ENCODE results near the gene ZNF827. TPM values are rescaled to one million over a fixed set of nuclear protein-coding genes. Genes with fewer than 3 reads are reported as not detected.

Gene ZNF827
- total RNA-seq, 4 donors from 2014 or later, result 23.9 to 52.3 (median 29.3) TPM

- TF ChIP-seq POLR2A (IDR thresholded peaks at IDR 0.05), result no peak
- TF ChIP-seq CTCF (IDR thresholded peaks at IDR 0.05), result no peak
- Histone ChIP-seq H3K27me3 (no peaks in the 10 kb centered on the region), H3K36me3 (no peaks in the 10 kb centered on the region), H3K9me3 (no peaks in the 10 kb centered on the region), H3K4me3 (replicated peaks in 1 of 3) (no peak overlapping the region), H3K4me1 (peaks cover 0 to 3% of the 10 kb centered on the region in 2 donors), H3K27ac (no peak overlapping the region)
- intact Hi-C loops (cut with DNase I), result no loop called here
- DNase-seq, result no peak
- 86 to 88% methylated on average over 1 of the region's 1 CpG for WGBS, 2 donors
Measured at GRCh38 chr4:145815626-145816025, 123.0 kb downstream of the ZNF827 start.

- Histone ChIP-seq H3K27ac (no peak overlapping the region), H3K9me3 (no peaks in the 10 kb centered on the region), H3K4me1 (peaks cover 0 to 3% of the 10 kb centered on the region in 2 donors), H3K4me3 (replicated peaks in 1 of 3) (no peak overlapping the region), H3K27me3 (no peaks in the 10 kb centered on the region), H3K36me3 (no peaks in the 10 kb centered on the region)
- intact Hi-C loops (cut with DNase I), result no loop called here
- TF ChIP-seq CTCF (IDR thresholded peaks at IDR 0.05) (no peak), POLR2A (IDR thresholded peaks at IDR 0.05) (no peak)
- WGBS, 2 donors, result 94 to 97% methylated on average over 1 of the region's 1 CpG
- no peak for DNase-seq
Measured at GRCh38 chr4:145815027-145815612, 123.5 kb downstream of the ZNF827 start.

- Histone ChIP-seq H3K9me3 (no peaks in the 10 kb centered on the region), H3K27me3 (no peaks in the 10 kb centered on the region), H3K4me1 (no peaks in the 10 kb centered on the region), H3K27ac (no peak overlapping the region), H3K4me3 (replicated peaks in 1 of 3) (no peak overlapping the region), H3K36me3 (no peaks in the 10 kb centered on the region)
- TF ChIP-seq CTCF (IDR thresholded peaks at IDR 0.05) (no peak), POLR2A (IDR thresholded peaks at IDR 0.05) (no peak)
- intact Hi-C loops (cut with DNase I), result no loop called here
- no peak for DNase-seq
- 97 to 100% methylated on average over 1 of the region's 1 CpG for WGBS, 2 donors
Measured at GRCh38 chr4:145814246-145814645, 124.4 kb downstream of the ZNF827 start.

GRCh38 chr4:145812919-145813318 is 125.7 kb downstream of the ZNF827 start:
- Histone ChIP-seq H3K27me3 (no peaks in the 10 kb centered on the region), H3K4me1 (peaks cover 0 to 10% of the 10 kb centered on the region in 2 donors), H3K36me3 (no peaks in the 10 kb centered on the region), H3K27ac (no peak overlapping the region), H3K9me3 (no peaks in the 10 kb centered on the region), H3K4me3 (replicated peaks in 1 of 3) (no peak overlapping the region)
- no peak for TF ChIP-seq CTCF (IDR thresholded peaks at IDR 0.05)
- no peak for DNase-seq
- intact Hi-C loops (cut with DNase I), result no loop called here
- 95 to 96% methylated on average over 8 of the region's 8 CpGs for WGBS, 2 donors

- no peaks in the 10 kb centered on the region for H3K9me3 ChIP-seq
- no peak overlapping the region for H3K4me3 ChIP-seq (replicated peaks in 1 of 3)
- TF ChIP-seq POLR2A (IDR thresholded peaks at IDR 0.05), result no peak
- no peak for TF ChIP-seq CTCF (IDR thresholded peaks at IDR 0.05)
- no peaks in the 10 kb centered on the region for H3K27me3 ChIP-seq
- peaks cover 8 to 20% of the 10 kb centered on the region in 2 donors for H3K4me1 ChIP-seq
- WGBS, 2 donors, result 92 to 95% methylated on average over 3 of the region's 3 CpGs
- DNase-seq, result no peak
- intact Hi-C loops (cut with DNase I), result no loop called here
- no peak overlapping the region for H3K27ac ChIP-seq
- H3K36me3 ChIP-seq, result no peaks in the 10 kb centered on the region
Measured at GRCh38 chr4:145808848-145809512, 129.6 kb downstream of the ZNF827 start.

Data from thyroid gland (tissue), 4 donors.